HEK293 (cell line): Measurements from ENCODE around the gene SP4.

ENCODE experiments used
- CTCF ChIA-PET: fragments of 350-600 bp; formaldehyde crosslinking; extraction: SDS; loops from one replicate; lab custom pipeline; 2021; ENCODE audit warnings: antibody characterized with exemption; lab: Yijun Ruan, JAX
- POLR2A ChIA-PET: fragments of 300-600 bp; formaldehyde crosslinking; extraction: SDS; loops from one replicate; lab custom pipeline; 2020; ENCODE audit warnings: antibody characterized with exemption, inconsistent platforms; lab: Yijun Ruan, JAX
- H3K27ac ChIP-seq: fragments of 200-500 bp; sonication (Bioruptor generic); 2 replicates; pipeline ENCODE4 v1.5.1; 2014; ENCODE audit warnings: low read depth, low read length, control low read depth, inconsistent platforms; ENCODE audit errors: extremely low read depth
- H3K36me3 ChIP-seq, 2 experiments: fragments of 200-500 bp in 1 of 2; sonication (Bioruptor generic) in 1 of 2; 1 replicate in 1 of 2; 2 replicates in 1 of 2; pipeline ENCODE4 v1.5.1; 2014 to 2017; ENCODE audit warnings: inconsistent platforms in 2 of 2, low read length in 2 of 2; ENCODE audit not compliant: control insufficient read depth in 2 of 2, insufficient read depth in 1 of 2
- H3K4me1 ChIP-seq: fragments of 200-500 bp; sonication (Bioruptor generic); 2 replicates; pipeline ENCODE4 v1.5.1; 2014; ENCODE audit warnings: mild to moderate bottlenecking, low read length, inconsistent platforms; ENCODE audit not compliant: control insufficient read depth, insufficient read depth
- H3K4me3 ChIP-seq: 2 replicates; pipeline ENCODE4 v1.5.1; 2011; ENCODE audit warnings: low read depth, mild to moderate bottlenecking, control low read depth, low read length, moderate library complexity
- H3K9me3 ChIP-seq: fragments of 200-500 bp; sonication (Bioruptor generic); 2 replicates; pipeline ENCODE4 v1.5.1; 2014; ENCODE audit warnings: low read depth, low read length, inconsistent platforms; ENCODE audit not compliant: control insufficient read depth, insufficient read depth
- GLIS1 ChIP-seq: fragments of 450-650 bp; formaldehyde crosslinking; IDR thresholded peaks from 2 replicates; pipeline ENCODE4 v1.5.1; 2016; ENCODE audit warnings: missing biosample characterization, missing genetic modification characterization
- GLIS2 ChIP-seq: fragments of 450-650 bp; formaldehyde crosslinking; IDR thresholded peaks from 2 replicates; pipeline ENCODE4 v1.5.1; 2016; ENCODE audit warnings: missing biosample characterization, missing genetic modification characterization
- ZBTB21 ChIP-seq: fragments of 450-650 bp; formaldehyde crosslinking; IDR thresholded peaks from 2 replicates; pipeline ENCODE4 v1.5.1; 2017; ENCODE audit warnings: missing biosample characterization, missing genetic modification characterization
- ZBTB44 ChIP-seq: fragments of 450-650 bp; IDR thresholded peaks from 2 replicates; pipeline ENCODE4 v1.5.1; 2018; ENCODE audit warnings: missing biosample characterization, mild to moderate bottlenecking, missing genetic modification characterization
- ZBTB49 ChIP-seq: fragments of 450-650 bp; formaldehyde crosslinking; IDR thresholded peaks from 2 replicates; pipeline ENCODE4 v1.5.1; 2016; ENCODE audit warnings: missing biosample characterization, missing genetic modification characterization, low read depth
- ZNF10 ChIP-seq: fragments of 450-650 bp; formaldehyde crosslinking; IDR thresholded peaks from 2 replicates; pipeline ENCODE4 v1.5.1; 2017; ENCODE audit warnings: missing biosample characterization, missing genetic modification characterization
- ZNF133 ChIP-seq: fragments of 450-650 bp; formaldehyde crosslinking; IDR thresholded peaks from 2 replicates; pipeline ENCODE4 v1.5.1; 2016; ENCODE audit warnings: missing biosample characterization, missing genetic modification characterization
- ZNF175 ChIP-seq: fragments of 450-650 bp; formaldehyde crosslinking; IDR thresholded peaks from 2 replicates; pipeline ENCODE4 v1.5.1; 2016; ENCODE audit warnings: missing biosample characterization, missing genetic modification characterization
- ZNF18 ChIP-seq: fragments of 450-650 bp; formaldehyde crosslinking; IDR thresholded peaks from 2 replicates; pipeline ENCODE4 v1.5.1; 2016; ENCODE audit warnings: missing biosample characterization, missing genetic modification characterization
- ZNF302 ChIP-seq: fragments of 450-650 bp; formaldehyde crosslinking; IDR thresholded peaks from 2 replicates; pipeline ENCODE4 v1.5.1; 2016; ENCODE audit warnings: missing biosample characterization, missing genetic modification characterization, low read depth
- ZNF366 ChIP-seq: fragments of 450-650 bp; formaldehyde crosslinking; conservative IDR thresholded peaks from 2 replicates; pipeline ENCODE4 v1.5.1; 2016; ENCODE audit warnings: missing biosample characterization, missing genetic modification characterization
- ZNF48 ChIP-seq: fragments of 450-650 bp; formaldehyde crosslinking; IDR thresholded peaks from 2 replicates; pipeline ENCODE4 v1.5.1; 2016; ENCODE audit warnings: missing biosample characterization, missing genetic modification characterization
- ZNF514 ChIP-seq: fragments of 450-650 bp; formaldehyde crosslinking; IDR thresholded peaks from 2 replicates; pipeline ENCODE4 v1.5.1; 2016; ENCODE audit warnings: missing biosample characterization, missing genetic modification characterization
- ZNF521 ChIP-seq: fragments of 450-650 bp; formaldehyde crosslinking; IDR thresholded peaks from 2 replicates; pipeline ENCODE4 v1.5.1; 2017; ENCODE audit warnings: missing biosample characterization, mild to moderate bottlenecking, missing genetic modification characterization
- ZNF558 ChIP-seq: fragments of 450-650 bp; formaldehyde crosslinking; IDR thresholded peaks from 2 replicates; pipeline ENCODE4 v1.5.1; 2016; ENCODE audit warnings: missing biosample characterization, missing genetic modification characterization
- ZNF639 ChIP-seq: fragments of 450-650 bp; formaldehyde crosslinking; IDR thresholded peaks from 2 replicates; pipeline ENCODE4 v1.5.1; 2016; ENCODE audit warnings: missing biosample characterization, missing genetic modification characterization
- ZNF658 ChIP-seq: fragments of 450-650 bp; formaldehyde crosslinking; IDR thresholded peaks from 2 replicates; pipeline ENCODE4; 2016; ENCODE audit warnings: missing biosample characterization, missing genetic modification characterization
- ZNF660 ChIP-seq: fragments of 450-650 bp; IDR thresholded peaks from 2 replicates; pipeline ENCODE4 v1.5.1; 2018; ENCODE audit warnings: missing biosample characterization, mild to moderate bottlenecking, missing genetic modification characterization
- ZNF701 ChIP-seq: fragments of 450-650 bp; formaldehyde crosslinking; IDR thresholded peaks from 2 replicates; pipeline ENCODE4 v1.5.1; 2016; ENCODE audit warnings: missing biosample characterization, missing genetic modification characterization
- ZNF776 ChIP-seq: fragments of 450-650 bp; formaldehyde crosslinking; IDR thresholded peaks from 2 replicates; pipeline ENCODE4 v1.5.0; 2017; ENCODE audit warnings: missing biosample characterization, missing genetic modification characterization, borderline replicate concordance
- ZNF785 ChIP-seq: fragments of 450-650 bp; formaldehyde crosslinking; IDR thresholded peaks from 2 replicates; pipeline ENCODE4 v1.5.1; 2016; ENCODE audit warnings: missing biosample characterization, missing genetic modification characterization
- ZNF830 ChIP-seq: fragments of 450-650 bp; IDR thresholded peaks from 2 replicates; pipeline ENCODE4 v1.5.0; 2018; ENCODE audit warnings: missing biosample characterization, missing genetic modification characterization, low read depth, mild to moderate bottlenecking, moderate library complexity
- ZSCAN4 ChIP-seq: fragments of 450-650 bp; formaldehyde crosslinking; IDR thresholded peaks from 2 replicates; pipeline ENCODE4 v1.5.1; 2017; ENCODE audit warnings: missing biosample characterization, missing genetic modification characterization
- ZSCAN5A ChIP-seq: fragments of 450-650 bp; formaldehyde crosslinking; IDR thresholded peaks from 2 replicates; pipeline ENCODE4 v1.5.1; 2016; ENCODE audit warnings: missing biosample characterization, missing genetic modification characterization

SP4 gene

GRCh38 chr7:21500117-21500832 lies 72.4 kb downstream of the SP4 start:
- POLR2A ChIA-PET, result no interaction called here
- H3K27ac ChIP-seq, result no peak overlapping the region
- TF ChIP-seq ZNF785 (tag by site-specific recombination), result no peak
- no peak for TF ChIP-seq GLIS1
- no peak for TF ChIP-seq ZNF660 (tag by site-specific recombination)
- TF ChIP-seq ZNF639, result no peak
- no peak overlapping the region for H3K4me3 ChIP-seq
- no peaks in the 10 kb centered on the region for H3K36me3 ChIP-seq
- H3K9me3 ChIP-seq, result peaks cover 4% of the 10 kb centered on the region; the same call in 1 of the 2 replicates
- CTCF ChIA-PET, result interaction anchor here (0.6 kb wide), 1 partner anchor 46 kb away, joined by 5 read pairs; no protein-coding TSS in a partner anchor
- no peaks in the 10 kb centered on the region for H3K4me1 ChIP-seq

GRCh38 chr7:21504021-21504420 lies 76.1 kb downstream of the SP4 start:
- no peaks in the 10 kb centered on the region for H3K9me3 ChIP-seq
- POLR2A ChIA-PET, result no interaction called here
- TF ChIP-seq ZNF558 (tag by site-specific recombination) (no peak), ZNF175 (no peak), ZBTB21 (no peak), ZNF48 (tag by site-specific recombination) (no peak), ZBTB49 (tag by site-specific recombination) (no peak), ZNF658 (no peak), ZNF701 (no peak), ZBTB44 (tag by site-specific recombination) (no peak), ZNF830 (no peak), ZSCAN5A (tag by site-specific recombination) (no peak), ZNF133 (tag by site-specific recombination) (no peak), ZNF302 (tag by site-specific recombination) (no peak), ZNF18 (tag by site-specific recombination) (no peak), ZNF776 (tag by site-specific recombination) (no peak), ZNF514 (tag by site-specific recombination) (no peak), GLIS2 (no peak), ZNF10 (no peak), ZNF521 (no peak), ZSCAN4 (no peak), ZNF366 (tag by site-specific recombination) (no peak)
- TF ChIP-seq, all 188 proteins: peak for 0
- no peaks in the 10 kb centered on the region for H3K36me3 ChIP-seq
- H3K4me3 ChIP-seq, result no peak overlapping the region
- CTCF ChIA-PET, result interaction anchor here (1.1 kb wide), 1 partner anchor 243 kb away, joined by 4 read pairs; no protein-coding TSS in a partner anchor
- H3K4me1 ChIP-seq, result no peaks in the 10 kb centered on the region
- H3K27ac ChIP-seq, result no peak overlapping the region
